DND-41 (cell line): ENCODE results near the gene ACSL6.

Experiments used
- ATAC-seq: fragments of 200-7000 bp; cut with Tn5 transposase; 3 replicates; pipeline ENCODE4 v1.9.1; 2021; ENCODE audit warnings: low read depth; ENCODE audit not compliant: insufficient read depth
- DNase-seq: peaks from one replicate; pipeline ENCODE4 v3.0.0-alpha.2; 2020
- H2AFZ ChIP-seq: 2 replicates; pipeline ENCODE4 v1.6.0; 2012; ENCODE audit warnings: low read depth, low read length
- H3K27ac ChIP-seq: 2 replicates; pipeline ENCODE4 v1.5.1; 2012; ENCODE audit warnings: low read length, inconsistent platforms
- H3K27me3 ChIP-seq: fragments of 200-600 bp; sonication (generic); 2 replicates; pipeline ENCODE4 v1.6.0; 2012; ENCODE audit warnings: low read length, mild to moderate bottlenecking, inconsistent platforms; ENCODE audit not compliant: insufficient read depth, poor library complexity
- H3K36me3 ChIP-seq: 2 replicates; pipeline ENCODE4 v1.5.1; 2012; ENCODE audit warnings: low read length, inconsistent platforms; ENCODE audit not compliant: insufficient read depth
- H3K4me1 ChIP-seq: 2 replicates; pipeline ENCODE4 v1.5.1; 2012; ENCODE audit warnings: mild to moderate bottlenecking, low read length; ENCODE audit not compliant: insufficient read depth
- H3K4me2 ChIP-seq: 2 replicates; pipeline ENCODE4 v1.6.0; 2012; ENCODE audit warnings: mild to moderate bottlenecking, moderate library complexity, low read length, inconsistent platforms; ENCODE audit not compliant: insufficient read depth
- H3K4me3 ChIP-seq, 2 experiments: fragments of 200-600 bp in 1 of 2; shearing (Covaris generic) in 1 of 2; 2 replicates each; pipeline ENCODE4 v1.5.1; 2012 to 2016; ENCODE audit warnings: inconsistent platforms in 2 of 2, low read length in 2 of 2, mild to moderate bottlenecking in 2 of 2, low read depth in 1 of 2, moderate library complexity in 1 of 2
- H3K79me2 ChIP-seq: 2 replicates; pipeline ENCODE4 v1.6.0; 2012; ENCODE audit warnings: low read length, inconsistent platforms; ENCODE audit not compliant: insufficient read depth
- H3K9ac ChIP-seq: 2 replicates; pipeline ENCODE4 v1.6.0; 2012; ENCODE audit warnings: low read depth, mild to moderate bottlenecking, inconsistent platforms, low read length, moderate library complexity
- H3K9me3 ChIP-seq: 2 replicates; pipeline ENCODE4 v1.5.1; 2012; ENCODE audit warnings: low read length, moderate library complexity, mild to moderate bottlenecking, inconsistent platforms; ENCODE audit not compliant: insufficient read depth, severe bottlenecking
- H4K20me1 ChIP-seq: 2 replicates; pipeline ENCODE4 v1.6.0; 2012; ENCODE audit warnings: low read length; ENCODE audit not compliant: insufficient read depth
- CTCF ChIP-seq: IDR thresholded peaks from 2 replicates; pipeline ENCODE4 v1.5.1; 2012; ENCODE audit warnings: borderline replicate concordance, low read length, moderate library complexity, mild to moderate bottlenecking; ENCODE audit not compliant: poor library complexity, severe bottlenecking; ENCODE audit errors: extremely low read depth
- EZH2 ChIP-seq: IDR thresholded peaks from 3 replicates; pipeline ENCODE4 v1.6.1; 2012; ENCODE audit warnings: borderline replicate concordance, low read depth, mild to moderate bottlenecking, moderate library complexity, low read length, inconsistent platforms; ENCODE audit not compliant: severe bottlenecking

ACSL6 gene

GRCh38 chr5:131928957-131929356, 82.5 kb downstream of the ACSL6 start:
- Histone ChIP-seq H2AFZ (no peak overlapping the region), H3K27me3 (no peaks in the 10 kb centered on the region), H3K79me2 (no peaks in the 10 kb centered on the region), H3K9ac (no peak overlapping the region), H3K36me3 (no peaks in the 10 kb centered on the region), H4K20me1 (no peaks in the 10 kb centered on the region), H3K4me2 (no peak overlapping the region), H3K4me1 (no peaks in the 10 kb centered on the region), H3K27ac (no peak overlapping the region), H3K9me3 (peaks cover 2% of the 10 kb centered on the region), H3K4me3 (no peak overlapping the region)
- ATAC-seq (no peak), DNase-seq (no peak)
- TF ChIP-seq CTCF (no peak), EZH2 (no peak)

- Histone ChIP-seq H4K20me1 (no peaks in the 10 kb centered on the region), H3K36me3 (no peaks in the 10 kb centered on the region), H3K9ac (no peak overlapping the region), H3K9me3 (peaks cover 2% of the 10 kb centered on the region), H3K4me1 (no peaks in the 10 kb centered on the region), H2AFZ (no peak overlapping the region), H3K4me2 (no peak overlapping the region), H3K27ac (no peak overlapping the region), H3K79me2 (no peaks in the 10 kb centered on the region), H3K4me3 (no peak overlapping the region), H3K27me3 (no peaks in the 10 kb centered on the region)
- TF ChIP-seq CTCF (no peak), EZH2 (no peak)
- no peak for ATAC-seq
- no peak for DNase-seq
Observed at GRCh38 chr5:131926168-131926567, 85.3 kb downstream of the ACSL6 start.

- Histone ChIP-seq H3K36me3 (no peaks in the 10 kb centered on the region), H3K27ac (no peak overlapping the region), H3K79me2 (no peaks in the 10 kb centered on the region), H3K4me2 (no peak overlapping the region), H3K9ac (no peak overlapping the region), H2AFZ (no peak overlapping the region), H3K27me3 (peaks cover 19% of the 10 kb centered on the region), H3K9me3 (no peaks in the 10 kb centered on the region), H3K4me3 (no peak overlapping the region), H3K4me1 (no peaks in the 10 kb centered on the region), H4K20me1 (no peaks in the 10 kb centered on the region)
- no peak for TF ChIP-seq EZH2
- TF ChIP-seq CTCF, result no peak
- no peak for ATAC-seq
- DNase-seq, result no peak
Observed at GRCh38 chr5:131916481-131916880, 95.0 kb downstream of the ACSL6 start.

- ATAC-seq, result no peak
- no peak overlapping the region for H3K9ac ChIP-seq
- no peak for TF ChIP-seq CTCF
- TF ChIP-seq EZH2, result no peak
Observed at GRCh38 chr5:131914472-131914871, 97.0 kb downstream of the ACSL6 start.

More at GRCh38 chr5:131914472-131914871, 97.0 kb downstream of the ACSL6 start:
- no peaks in the 10 kb centered on the region for H3K4me1 ChIP-seq
- no peak for DNase-seq
- H3K36me3 ChIP-seq, result no peaks in the 10 kb centered on the region
- H3K4me3 ChIP-seq, result no peak overlapping the region
- no peak overlapping the region for H3K4me2 ChIP-seq
- no peaks in the 10 kb centered on the region for H3K9me3 ChIP-seq
- no peaks in the 10 kb centered on the region for H4K20me1 ChIP-seq
- H3K27me3 ChIP-seq, result peaks cover 19% of the 10 kb centered on the region
- H3K27ac ChIP-seq, result no peak overlapping the region
- no peaks in the 10 kb centered on the region for H3K79me2 ChIP-seq
- H2AFZ ChIP-seq, result no peak overlapping the region
